ENCODE results near the gene RECK.

RECK gene

DNA sequence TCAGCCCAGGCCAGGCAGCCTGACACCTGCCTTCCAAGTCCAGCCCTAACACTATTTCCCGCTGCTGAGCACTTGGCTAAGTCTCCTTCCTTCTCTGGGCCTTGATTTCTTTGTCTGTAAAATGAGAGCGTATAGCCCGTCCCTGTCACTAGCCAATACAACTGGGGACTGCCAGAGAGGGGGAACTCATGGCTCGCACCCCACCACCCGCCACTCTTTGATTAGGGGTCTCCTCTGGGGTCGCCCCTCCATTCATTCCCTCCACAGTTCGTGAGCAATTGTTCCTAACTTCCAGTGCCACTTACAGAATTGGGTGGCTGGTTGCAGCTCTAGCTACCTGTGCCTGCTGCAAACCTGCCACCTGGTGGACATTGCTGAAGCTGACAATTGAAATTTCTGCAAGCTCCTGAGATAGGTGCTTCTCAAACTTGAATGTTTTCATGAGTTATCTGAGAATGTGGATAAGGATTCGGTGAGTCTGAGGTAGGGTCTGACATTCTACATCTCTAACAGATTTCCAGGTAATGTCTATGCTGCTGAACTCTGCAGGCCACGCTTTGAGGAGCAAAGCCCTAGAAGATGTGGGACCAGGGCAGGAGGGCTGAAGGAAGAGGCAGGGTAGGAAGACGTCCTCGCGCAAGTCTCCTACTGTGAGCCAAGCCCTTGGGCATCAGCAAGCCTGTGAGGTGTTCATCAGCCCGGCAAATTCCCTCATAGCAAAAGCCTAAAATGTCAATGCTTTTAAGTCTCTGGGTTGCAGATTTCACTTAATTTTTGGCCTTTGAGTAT lies 13.3 kb upstream of the RECK start:
- peak; percentile 66 for DNase-seq

DNA sequence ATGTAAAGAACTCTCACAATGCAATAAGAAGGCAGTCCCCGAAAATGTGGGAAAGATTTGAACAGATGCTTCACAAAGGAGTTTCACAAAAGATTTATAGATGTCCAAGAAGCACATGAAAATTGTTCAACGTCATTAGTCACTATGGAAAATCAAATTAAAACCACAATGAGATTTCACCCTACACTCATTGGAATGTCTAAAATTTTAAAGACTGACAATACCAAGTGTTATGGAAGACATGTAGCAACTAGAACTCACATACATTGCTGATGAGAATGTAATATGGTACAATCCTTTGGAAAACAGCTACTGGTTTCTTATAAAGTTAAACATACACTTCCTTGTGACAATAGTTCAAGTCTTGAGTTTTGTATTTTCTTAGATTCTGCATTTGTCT lies 11.0 kb upstream of the RECK start:
- peak; percentile 79 for DNase-seq

DNA sequence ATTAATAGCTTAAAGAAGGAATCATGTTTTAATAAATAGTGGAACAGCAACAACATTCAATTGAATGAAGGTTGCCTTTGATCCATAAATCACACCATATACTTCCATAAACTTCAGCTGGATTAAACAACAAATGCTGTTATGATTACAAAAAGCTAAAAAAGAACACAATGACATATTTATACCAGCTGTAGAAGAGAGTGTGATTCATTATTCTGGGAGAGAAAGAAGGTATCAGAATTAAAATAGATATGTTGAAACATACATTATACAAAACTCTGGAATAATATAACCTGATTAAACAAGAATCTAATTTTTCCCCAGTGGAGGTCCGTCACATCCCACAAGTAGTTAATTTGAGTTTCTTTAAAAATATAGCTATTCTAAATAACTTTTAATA lies 7.5 kb upstream of the RECK start:
- no peak for DNase-seq

DNA sequence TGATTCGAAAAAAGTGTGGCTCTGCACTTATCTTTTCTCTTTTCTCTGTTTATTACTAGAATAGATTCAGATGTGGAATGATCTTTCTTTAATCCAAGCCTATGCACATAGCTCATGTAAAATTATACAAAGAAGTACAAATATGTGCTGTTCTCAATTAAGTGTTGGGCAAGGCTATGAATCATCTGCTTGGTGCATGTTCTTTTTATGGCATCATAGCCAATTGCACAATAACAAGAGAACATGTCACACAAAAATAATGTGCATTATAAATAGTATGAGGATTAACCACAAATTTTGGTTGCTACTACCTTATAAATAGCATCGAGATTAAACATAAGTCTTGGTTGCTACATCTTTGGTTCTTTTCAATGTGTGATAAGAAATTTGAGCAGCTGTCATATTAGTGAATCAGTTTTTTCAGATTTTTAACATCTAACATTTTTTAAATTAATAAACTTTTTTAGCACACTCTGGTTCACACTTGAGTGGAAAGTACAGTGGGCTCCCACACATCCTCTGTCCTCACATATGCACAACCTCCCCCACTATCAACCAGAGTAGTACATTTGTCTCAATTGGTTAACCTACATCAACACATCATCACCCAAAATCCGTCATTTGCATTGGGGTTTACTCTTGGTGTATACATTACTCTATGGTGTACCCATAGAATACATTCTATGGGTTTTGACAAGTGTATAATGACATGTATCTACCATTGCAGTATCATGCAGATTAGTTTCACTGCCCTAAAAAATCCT lies 6.8 kb upstream of the RECK start:
- DNase-seq = peak; percentile 98

DNA sequence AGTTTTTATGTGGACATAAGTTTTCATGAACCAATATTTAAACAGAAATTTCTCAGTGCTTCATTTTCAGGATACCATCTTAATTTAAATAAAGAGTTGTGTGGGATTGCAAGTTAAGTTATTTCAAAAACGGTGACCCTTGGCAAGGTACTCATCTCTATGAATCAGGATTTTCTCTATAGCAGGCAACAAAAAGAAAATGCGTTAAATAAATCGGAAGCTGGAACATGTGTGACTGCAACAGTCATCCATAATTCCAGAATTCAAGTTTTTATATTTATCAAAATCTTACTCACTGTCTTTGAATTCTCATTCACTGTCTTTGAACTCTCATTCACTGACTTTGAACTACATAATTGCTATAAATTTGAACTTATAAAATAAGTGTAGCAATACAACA lies 5.8 kb upstream of the RECK start:
- peak; percentile 51 for DNase-seq

DNA sequence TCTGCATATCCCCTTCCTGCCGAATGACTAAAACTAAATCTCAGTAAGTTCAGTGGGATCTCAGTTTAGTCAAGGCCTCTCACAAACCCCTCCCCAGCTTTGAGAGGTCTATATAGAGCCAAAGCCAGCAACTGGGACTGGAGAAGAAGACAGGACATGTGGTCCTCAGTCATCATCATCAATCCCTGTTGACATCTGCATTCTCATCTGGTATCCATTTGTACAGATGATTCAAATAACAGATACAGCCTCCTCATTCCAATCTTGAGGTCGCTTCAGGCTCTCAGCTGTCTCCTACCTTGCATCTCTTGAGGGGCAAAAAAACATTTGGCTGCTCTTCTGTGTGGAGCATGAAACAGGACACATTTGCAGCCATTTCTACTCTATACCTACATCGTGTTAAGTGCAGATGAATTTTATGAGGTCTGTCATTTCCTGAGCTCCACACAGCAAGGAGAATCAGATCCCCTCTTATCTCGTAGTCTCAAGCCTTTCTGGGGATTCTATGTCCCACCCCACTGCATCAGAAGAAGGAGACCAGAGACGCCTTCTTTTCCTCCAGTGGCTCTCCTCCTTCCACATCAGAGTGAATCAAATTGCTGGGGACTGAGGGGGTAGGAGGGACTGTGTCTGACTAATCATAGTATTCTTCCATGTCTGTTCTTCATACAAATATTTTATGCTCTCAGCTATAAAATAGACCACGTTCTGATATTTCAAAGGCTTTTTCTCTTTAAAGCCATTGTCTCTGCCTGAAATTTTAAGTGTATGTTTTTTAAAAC lies 4.7 kb upstream of the RECK start:
- DNase-seq = peak; percentile 88

DNA sequence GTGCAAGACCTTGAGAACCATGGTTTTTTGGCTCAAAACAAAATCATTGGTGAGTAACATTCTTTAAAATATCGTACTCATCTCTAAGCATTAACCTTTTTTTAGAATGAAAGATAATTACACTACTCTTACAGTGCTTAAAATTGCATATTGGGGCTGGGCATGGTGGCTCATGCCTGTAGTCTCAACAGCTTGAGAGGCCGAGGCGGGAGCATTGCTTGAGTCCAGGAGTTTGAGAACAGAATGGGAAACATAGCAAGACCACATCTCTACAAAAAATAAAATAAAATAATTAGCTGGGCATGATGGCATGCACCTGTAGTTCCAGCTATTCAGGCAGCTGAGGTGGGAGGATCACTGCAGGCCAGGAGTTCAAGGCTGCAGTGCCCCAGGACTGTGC lies 2.9 kb upstream of the RECK start:
- no peak for DNase-seq

DNA sequence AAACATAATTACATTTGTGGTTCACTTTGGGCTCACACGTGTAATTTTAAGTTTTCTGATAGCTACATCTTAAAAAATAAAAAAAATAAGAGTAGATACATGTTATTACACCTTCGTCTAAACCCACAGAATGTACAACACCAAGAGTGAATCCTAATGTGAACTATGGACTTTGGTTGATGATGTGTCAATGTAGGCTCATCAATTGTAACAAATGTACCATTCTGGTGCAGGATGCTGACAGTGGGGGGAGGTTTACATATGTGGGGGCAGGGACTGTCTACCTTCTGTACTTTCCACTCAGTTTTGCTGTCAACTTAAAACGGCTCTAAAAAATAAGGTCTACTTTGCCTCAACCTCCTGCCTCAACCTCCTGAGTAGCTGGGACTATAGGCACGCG lies 2.5 kb upstream of the RECK start:
- no peak for DNase-seq

DNA sequence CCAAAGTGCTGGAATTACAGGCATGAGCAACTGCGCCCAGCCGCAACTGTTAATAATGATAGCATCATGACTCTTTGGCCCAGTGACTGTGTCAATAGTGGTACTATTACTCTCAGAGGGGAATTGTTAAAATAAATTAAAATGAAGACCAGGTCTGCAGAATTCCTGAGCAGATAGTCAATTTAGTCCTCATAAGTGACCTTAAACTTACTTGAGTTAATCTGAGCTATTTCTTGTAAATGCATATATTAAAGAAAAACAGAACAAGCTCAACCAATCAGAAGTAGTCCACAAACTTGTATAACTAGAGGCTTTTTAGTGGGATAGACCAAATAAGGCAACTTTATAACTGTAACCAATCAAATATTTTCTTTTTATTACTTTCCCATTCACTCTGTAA lies 1.7 kb upstream of the RECK start:
- peak; percentile 86 for DNase-seq

DNA sequence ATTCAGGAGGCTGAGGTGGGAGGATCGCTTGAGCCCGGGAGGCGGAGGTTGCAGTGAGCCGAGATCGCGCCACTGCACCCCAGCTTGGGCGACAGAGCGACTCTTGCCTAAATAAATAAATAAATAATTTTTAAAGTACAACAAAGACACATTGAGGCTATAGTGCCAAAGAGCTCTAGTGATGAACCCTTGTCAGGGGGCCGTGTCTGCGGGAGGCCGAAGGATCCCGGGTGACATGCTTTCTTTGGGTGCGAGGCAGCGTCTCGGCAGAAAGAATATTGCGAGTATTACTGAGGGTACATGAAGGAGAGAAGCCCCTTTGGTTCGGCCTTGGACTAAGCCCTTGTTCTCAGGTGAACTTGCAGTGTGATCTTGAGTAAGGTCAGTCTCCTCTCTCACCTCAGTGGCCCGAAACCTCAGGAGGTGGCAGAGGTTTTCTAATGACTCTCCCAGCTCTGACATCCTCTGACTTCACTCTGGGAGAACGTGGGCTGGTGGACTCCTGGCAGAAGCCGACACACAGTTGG lies 397 bp upstream of the RECK start:
- no peak for DNase-seq

DNA sequence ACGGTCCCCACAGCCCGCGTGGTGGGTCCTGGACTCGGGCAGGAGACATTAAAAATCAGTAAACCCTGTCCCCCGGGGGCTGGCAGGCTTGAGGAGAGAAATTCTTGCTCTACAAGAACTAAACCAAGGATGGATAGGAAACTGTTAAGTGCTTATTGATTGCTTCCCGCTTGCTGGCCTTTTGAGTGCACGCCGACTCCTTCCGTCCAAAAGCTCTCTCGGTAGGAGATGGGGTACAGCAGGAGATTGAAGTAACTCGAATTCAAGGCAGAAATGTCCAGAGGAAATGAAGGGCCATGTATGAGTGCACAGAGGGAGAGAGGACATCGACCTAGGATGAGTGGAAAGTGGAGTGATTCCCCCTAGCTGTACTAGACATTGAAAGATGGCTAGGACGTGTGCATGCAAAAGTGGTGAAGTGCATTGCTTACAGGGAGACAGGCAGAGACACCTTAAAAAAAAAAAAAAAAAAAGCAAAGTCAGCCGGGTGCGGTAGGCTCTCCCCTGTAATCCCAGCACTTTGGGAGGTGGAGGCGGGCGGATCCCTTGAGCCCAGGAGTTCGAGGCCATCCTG lies 923 bp downstream of the RECK start:
- DNase-seq = no peak

DNA sequence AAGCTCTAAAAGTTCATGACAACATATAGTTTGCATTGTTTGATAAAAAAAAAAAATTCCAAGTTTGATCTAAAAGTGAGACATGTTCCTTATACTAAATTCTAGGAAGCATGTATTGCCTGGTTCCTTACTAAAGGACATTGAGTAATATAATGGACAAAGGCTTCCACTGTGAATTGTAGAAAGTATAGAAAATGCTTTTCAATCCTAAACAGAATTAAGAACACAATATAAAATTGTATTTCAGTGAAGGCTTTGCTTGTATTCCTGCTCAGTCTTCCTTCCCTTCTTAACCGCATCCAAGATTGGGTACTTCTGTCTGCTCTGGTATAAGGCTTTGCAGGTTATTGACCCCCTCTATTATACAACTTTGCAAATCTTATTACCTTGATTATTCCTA lies 2.4 kb downstream of the RECK start:
- no peak for DNase-seq

DNA sequence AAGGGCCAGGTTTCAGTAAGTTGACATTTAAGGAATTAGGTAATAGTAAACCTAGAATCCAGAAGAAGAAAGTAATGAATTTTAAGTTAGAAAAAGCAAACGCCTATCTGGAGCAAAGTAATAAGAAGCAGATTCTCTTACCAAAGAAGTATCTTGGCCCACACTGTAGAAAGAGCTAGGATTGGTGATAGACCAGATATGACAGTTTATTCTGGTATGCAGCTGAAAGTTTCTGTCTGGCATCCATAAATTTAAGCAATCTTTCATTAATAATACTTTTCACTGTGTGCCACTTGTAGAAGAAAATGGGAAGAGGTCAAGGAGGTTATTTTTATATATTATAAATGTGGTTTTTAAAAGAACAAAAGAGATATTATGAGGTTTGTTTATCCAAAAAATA lies 3.0 kb downstream of the RECK start:
- peak; percentile 74 for DNase-seq

DNA sequence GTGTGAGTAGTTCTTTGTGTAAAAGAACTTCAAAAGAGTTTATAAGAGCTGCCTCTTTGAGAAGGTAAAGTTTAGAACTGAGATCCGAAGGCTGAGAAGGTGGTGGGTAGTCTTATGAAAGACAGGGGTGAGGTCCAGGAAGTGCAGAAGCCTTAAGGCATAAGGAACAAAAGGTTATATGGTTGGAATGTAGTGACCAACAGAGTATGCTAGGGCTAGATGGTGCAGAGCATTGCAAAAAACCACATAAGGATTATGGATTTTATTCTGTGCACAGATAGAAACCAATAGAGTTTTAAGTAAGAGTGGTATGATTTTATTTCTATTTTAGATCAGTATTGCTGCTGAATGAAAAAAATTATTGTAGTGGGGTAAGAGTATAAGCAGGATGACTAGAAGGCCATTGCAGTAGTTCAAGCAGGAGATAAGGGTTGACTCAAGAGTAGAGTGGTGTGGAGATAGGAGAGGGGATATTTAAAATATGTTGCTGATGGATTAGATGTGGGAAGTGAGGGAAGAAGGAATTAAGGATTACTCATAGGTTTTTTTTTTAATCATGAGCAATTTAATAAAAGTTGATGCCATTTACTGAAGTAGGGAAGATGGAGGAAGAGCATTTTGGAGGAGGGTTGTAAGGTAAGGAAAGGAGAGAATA lies 3.7 kb downstream of the RECK start:
- DNase-seq = peak; percentile 72

DNA sequence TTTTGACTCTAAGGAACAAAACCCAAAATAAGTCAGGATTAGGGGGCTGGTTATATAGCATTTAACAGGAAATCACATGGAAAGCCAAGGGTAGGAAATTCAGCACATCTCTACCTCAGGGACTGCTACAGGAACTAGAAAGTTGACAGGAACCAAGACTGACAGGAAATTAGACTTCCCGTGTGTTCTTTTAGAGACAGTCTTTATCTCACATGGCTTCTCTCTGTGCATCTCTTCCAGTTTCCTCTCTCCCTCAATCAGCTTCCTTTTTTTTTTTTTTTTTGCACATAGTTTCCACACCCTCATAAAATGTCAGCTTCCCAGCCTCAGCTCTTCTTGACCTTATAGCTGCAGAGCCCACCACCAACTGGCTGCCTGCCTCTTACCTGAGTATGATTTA lies 4.8 kb downstream of the RECK start:
- DNase-seq = no peak

DNA sequence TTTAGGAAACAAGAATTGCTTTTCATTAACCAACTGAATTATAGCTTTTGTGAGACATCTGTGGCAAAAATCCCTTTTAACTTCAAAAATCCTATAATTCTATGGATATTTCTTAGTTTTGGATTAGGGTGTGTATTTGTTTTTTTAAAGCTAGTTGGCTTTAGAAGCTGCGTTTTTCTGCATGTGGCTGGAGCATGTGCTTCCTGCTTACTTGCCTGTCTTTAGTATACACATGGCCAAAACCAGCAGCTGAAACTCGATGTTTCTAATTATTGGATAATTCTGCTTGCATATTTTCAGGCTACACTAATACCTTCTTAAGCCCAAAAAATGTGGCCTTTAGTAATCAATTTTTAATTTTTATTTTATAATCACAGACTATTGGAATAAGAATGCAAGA lies 8.9 kb downstream of the RECK start:
- DNase-seq = peak; percentile 50

DNA sequence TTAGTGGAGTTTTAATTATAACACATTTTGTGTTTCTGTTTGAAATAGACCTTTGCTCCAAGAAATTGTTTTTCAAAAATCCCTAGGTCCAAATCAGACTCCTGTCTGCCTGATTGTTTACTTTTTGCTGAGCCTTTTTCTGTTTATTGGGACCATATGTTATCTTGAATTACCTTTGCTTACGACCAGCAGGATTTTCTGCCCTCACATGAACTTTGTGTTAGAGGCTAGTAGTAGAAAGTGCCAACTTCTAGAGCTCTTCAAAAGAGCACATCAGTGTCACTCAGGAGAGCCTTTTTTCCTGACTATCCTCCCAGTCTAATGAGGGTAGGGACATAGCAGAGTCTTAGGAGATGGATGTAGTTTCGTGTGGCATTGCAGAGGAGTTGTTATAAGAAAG lies 10.2 kb downstream of the RECK start:
- no peak for DNase-seq

DNA sequence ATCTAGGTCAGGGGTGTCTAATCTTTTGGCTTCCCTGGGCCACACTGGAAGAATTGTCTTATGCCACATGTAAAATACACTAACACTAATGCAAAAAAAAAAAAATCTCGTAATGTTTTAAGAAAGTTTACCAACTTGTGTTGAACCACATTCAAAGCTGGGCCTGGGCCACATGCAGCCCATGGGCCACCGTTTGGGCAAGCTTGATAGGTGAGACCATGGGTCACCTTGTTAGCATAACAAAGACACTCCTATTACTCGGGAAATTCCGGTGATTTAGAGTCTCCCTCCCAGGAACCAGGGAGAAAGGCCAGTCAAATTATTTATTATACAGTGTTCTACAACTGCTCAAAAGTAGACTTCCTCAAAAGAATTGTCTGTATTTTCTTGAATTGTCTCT lies 12.7 kb downstream of the RECK start:
- no peak for DNase-seq

DNA sequence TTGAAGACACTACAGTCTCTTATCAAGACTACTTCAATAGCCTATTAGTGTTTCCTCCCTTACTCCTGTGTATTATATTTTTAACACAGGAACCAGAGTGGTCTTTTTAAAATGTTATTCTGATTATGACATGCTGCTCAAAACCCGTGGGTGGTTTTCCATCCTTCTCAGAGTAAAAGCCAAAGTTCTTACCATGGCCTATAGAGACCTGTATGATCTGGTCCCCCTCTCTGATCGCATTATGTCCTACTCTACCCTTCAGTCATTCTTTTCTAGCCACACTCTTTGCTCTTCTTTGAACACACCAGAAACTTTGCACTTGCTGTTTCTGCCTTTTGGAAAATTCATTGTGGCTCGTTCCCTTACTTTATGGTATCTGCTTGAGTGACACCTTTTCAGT lies 13.8 kb downstream of the RECK start:
- no peak for DNase-seq

DNA sequence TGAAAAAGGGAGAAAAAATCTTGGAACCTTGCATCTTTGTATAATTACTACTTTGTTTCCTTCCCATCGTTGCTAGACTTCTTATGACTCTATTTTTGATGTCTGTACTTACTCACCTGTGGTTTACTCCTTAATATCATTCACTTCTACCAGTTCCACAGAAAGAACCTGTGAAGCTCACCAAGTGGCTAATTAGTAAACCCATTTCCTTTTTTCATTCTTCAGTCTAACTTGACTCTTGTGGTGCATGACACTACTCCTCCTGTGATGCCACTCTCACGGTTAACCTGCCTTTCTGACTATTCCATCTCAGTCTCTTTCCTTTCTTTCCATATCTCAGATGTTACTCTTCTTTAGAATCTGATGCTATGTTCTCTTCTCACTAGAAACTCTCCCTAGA lies 14.6 kb downstream of the RECK start:
- no peak for DNase-seq

DNA sequence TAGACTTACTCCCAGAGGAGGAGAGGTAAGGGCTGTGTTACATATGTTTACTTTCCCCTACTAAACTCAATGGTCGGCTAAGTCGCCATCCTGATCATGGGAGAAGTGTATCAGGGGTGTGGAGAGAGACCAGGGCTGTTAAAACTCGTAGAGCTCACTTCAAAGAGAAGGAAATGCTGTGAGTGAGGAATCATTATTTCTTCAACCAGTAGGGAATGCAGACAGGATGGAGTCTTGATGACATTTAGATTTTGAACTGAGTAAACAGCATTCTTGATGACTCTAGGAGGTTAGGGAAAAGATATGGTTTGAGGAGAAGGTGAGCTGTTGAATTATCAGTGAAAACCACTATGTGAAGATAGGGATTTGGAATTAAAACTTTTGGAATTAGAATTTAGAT lies 17.3 kb downstream of the RECK start:
- DNase-seq = no peak

DNA sequence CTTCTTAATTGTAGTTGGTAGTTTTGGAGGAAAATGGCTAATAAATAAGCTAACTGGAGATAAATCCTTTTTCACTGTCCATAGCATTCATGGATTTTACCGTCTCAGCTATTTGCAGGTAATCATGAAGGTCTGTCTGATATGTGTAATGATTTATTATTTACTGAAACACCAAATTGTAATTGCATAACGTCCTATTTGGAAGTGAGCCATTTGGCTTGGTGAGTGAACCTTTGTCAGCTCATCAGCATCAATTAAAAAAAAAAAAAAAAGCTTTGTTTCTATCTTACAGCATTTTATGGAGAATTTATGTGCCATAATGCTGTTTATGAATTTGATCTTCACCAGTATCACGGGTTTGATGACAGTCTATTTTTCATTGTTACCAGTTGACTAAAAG lies 20.2 kb downstream of the RECK start:
- DNase-seq = no peak
